ENCODE results near the gene PDE8B. TPM values are rescaled to one million over a fixed set of nuclear protein-coding genes. Genes with fewer than 3 reads are reported as not detected.

Gene PDE8B
- total RNA-seq, 6 experiments from 2014 or later = 1.2 to 5.4 (median 2.4) TPM

- DNase-seq (no peak), ATAC-seq (peak in 1 of 4 donors; percentile 7)
- 26% methylated on average over 9 of the region's 10 CpGs for WGBS (ENCODE audit: insufficient coverage, low coverage, low lambda C conversion rate, missing lambda C conversion rate)
- TF ChIP-seq, protein P1, sequence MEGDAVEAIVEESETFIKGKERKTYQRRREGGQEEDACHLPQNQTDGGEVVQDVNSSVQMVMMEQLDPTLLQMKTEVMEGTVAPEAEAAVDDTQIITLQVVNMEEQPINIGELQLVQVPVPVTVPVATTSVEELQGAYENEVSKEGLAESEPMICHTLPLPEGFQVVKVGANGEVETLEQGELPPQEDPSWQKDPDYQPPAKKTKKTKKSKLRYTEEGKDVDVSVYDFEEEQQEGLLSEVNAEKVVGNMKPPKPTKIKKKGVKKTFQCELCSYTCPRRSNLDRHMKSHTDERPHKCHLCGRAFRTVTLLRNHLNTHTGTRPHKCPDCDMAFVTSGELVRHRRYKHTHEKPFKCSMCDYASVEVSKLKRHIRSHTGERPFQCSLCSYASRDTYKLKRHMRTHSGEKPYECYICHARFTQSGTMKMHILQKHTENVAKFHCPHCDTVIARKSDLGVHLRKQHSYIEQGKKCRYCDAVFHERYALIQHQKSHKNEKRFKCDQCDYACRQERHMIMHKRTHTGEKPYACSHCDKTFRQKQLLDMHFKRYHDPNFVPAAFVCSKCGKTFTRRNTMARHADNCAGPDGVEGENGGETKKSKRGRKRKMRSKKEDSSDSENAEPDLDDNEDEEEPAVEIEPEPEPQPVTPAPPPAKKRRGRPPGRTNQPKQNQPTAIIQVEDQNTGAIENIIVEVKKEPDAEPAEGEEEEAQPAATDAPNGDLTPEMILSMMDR (IDR thresholded peaks at IDR 0.05) = no peak
- no peak for TF ChIP-seq POLR2A (IDR thresholded peaks at IDR 0.05)
- H3K9me3 ChIP-seq = no peaks in the 10 kb centered on the region
- H3K4me3 ChIP-seq = no peak overlapping the region
- H3K4me1 ChIP-seq = peaks cover 0 to 6% (median 0%) of the 10 kb centered on the region in 4 donors
- H3K27me3 ChIP-seq = peaks cover 0 to 9% of the 10 kb centered on the region in 2 donors
- H3K36me3 ChIP-seq = no peaks in the 10 kb centered on the region
- H3K27ac ChIP-seq = no peak overlapping the region
- intact Hi-C loops (cut with DNase I) = no loop called here
These were observed 1.2 kb downstream of the PDE8B start for GRCh38 chr5:77211691-77212047.

DNA sequence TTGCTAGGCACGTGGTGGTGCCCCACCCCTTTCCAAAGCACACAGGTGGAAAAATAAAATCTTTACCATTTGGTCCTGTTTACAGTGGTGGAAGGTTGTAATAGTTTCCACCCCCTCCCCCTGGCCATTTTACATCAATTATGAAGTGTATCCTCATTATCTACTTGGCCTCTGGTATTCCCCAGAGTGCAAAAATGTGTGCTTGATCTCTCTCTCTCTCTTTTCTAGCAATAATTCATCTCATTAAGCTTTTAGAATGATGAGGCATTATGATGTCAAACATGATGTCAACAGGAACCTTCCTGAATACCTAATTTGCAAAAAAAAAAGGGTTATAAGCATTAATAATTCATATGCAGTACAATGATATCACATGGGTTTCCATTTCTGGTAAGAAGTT, 3.1 kb downstream of the PDE8B start:
- no peak for ATAC-seq
- Histone ChIP-seq H3K27me3 (peaks cover 0 to 9% of the 10 kb centered on the region in 2 donors), H3K27ac (no peak overlapping the region), H3K4me3 (no peak overlapping the region), H3K4me1 (peaks cover 0 to 6% (median 0%) of the 10 kb centered on the region in 4 donors), H3K9me3 (no peaks in the 10 kb centered on the region), H3K36me3 (no peaks in the 10 kb centered on the region)
- intact Hi-C loops (cut with DNase I) = no loop called here
- DNase-seq = no peak
- TF ChIP-seq, protein P1 (IDR thresholded peaks at IDR 0.05) = no peak
- TF ChIP-seq POLR2A (IDR thresholded peaks at IDR 0.05) = no peak
- 55% methylated on average over 1 of the region's 1 CpG for whole genome bisulfite sequencing (ENCODE audit: insufficient coverage, low coverage, low lambda C conversion rate, missing lambda C conversion rate)

DNA sequence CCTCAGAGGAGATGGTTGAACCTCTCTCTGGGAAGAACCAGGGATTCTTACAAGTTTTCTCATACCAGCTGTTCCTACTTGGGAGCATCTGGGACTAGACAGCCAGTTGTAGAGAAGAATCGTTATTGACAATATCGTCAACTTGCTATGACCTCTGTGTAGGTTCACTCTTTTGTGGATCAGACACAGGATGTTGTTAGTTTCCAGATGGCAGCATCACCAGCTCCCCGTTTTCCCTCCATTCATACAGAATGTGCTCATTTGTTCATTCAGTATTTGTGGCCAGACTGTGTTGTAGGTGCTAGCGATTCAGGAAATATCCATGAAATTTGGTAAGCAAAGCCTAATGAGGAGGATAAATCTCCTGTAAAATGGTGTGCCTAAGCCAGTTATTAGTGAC, 3.7 kb downstream of the PDE8B start:
- H3K36me3 ChIP-seq = no peaks in the 10 kb centered on the region
- no peak overlapping the region for H3K4me3 ChIP-seq
- ATAC-seq (no peak), DNase-seq (no peak)
- no peaks in the 10 kb centered on the region for H3K9me3 ChIP-seq
- H3K27me3 ChIP-seq = peaks cover 0 to 9% of the 10 kb centered on the region in 2 donors
- intact Hi-C loops (cut with DNase I) = no loop called here
- H3K27ac ChIP-seq = no peak overlapping the region
- WGBS (ENCODE audit: insufficient coverage, low coverage, low lambda C conversion rate, missing lambda C conversion rate) = 59% methylated on average over 4 of the region's 4 CpGs
- no peak for TF ChIP-seq POLR2A (IDR thresholded peaks at IDR 0.05)
- TF ChIP-seq, protein P1 (IDR thresholded peaks at IDR 0.05) = no peak
- peaks cover 0 to 6% (median 0%) of the 10 kb centered on the region in 4 donors for H3K4me1 ChIP-seq

DNA sequence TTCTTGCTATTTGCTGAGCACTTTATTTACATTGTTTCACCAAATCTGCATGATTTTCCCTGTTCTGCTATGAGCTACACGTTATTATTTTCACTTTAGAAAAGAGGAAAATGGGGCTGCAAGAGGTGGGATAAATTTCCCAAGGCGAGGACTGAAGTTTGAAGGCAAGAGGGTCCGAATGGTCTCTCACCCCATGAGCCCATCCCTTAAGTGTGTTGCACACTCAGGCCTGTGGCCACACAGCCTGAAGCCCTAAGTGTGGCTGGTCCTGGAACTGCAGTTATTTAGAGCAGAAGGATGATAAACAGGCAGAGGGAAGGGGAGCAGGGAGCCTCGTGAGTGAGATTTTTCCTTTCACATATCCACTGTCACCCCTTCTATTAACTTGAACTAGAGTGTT, 7.8 kb downstream of the PDE8B start:
- WGBS (ENCODE audit: insufficient coverage, low coverage, low lambda C conversion rate, missing lambda C conversion rate) = 41% methylated on average over 4 of the region's 4 CpGs
- no peak overlapping the region for H3K27ac ChIP-seq
- no peak overlapping the region for H3K4me3 ChIP-seq
- peak in 2 of 4 donors; percentile 35 to 47 for ATAC-seq
- H3K9me3 ChIP-seq = no peaks in the 10 kb centered on the region
- H3K27me3 ChIP-seq = no peaks in the 10 kb centered on the region
- no peaks in the 10 kb centered on the region for H3K36me3 ChIP-seq
- TF ChIP-seq, protein P1 (IDR thresholded peaks at IDR 0.05) = peak; percentile 9 to 21 (median 14)
- no peak for TF ChIP-seq POLR2A (IDR thresholded peaks at IDR 0.05)
- no peak for DNase-seq
- intact Hi-C loops (cut with DNase I) = no loop called here
- no peaks in the 10 kb centered on the region for H3K4me1 ChIP-seq

- intact Hi-C loops (cut with DNase I) = no loop called here
- 73% methylated on average over 3 of the region's 3 CpGs for WGBS (ENCODE audit: insufficient coverage, low coverage, low lambda C conversion rate, missing lambda C conversion rate)
These were observed 10.6 kb downstream of the PDE8B start for GRCh38 chr5:77221115-77221514.

More at GRCh38 chr5:77221115-77221514, 10.6 kb downstream of the PDE8B start:
- no peak for DNase-seq
- no peaks in the 10 kb centered on the region for H3K36me3 ChIP-seq
- H3K4me1 ChIP-seq = peaks cover 0 to 8% (median 0%) of the 10 kb centered on the region in 4 donors
- H3K27me3 ChIP-seq = no peaks in the 10 kb centered on the region
- H3K4me3 ChIP-seq = no peak overlapping the region
- no peak for ATAC-seq
- H3K27ac ChIP-seq = no peak overlapping the region
- TF ChIP-seq, protein P1 (IDR thresholded peaks at IDR 0.05) = no peak
- TF ChIP-seq POLR2A (IDR thresholded peaks at IDR 0.05) = no peak
- no peaks in the 10 kb centered on the region for H3K9me3 ChIP-seq

All from right lobe of liver (tissue), 6 donors.